K562 (cell line): ENCODE measurements around the gene ARHGAP33. TPM values are rescaled to one million over a fixed set of nuclear protein-coding genes. Genes with fewer than 3 reads are reported as not detected.

Experiments used
- ATAC-seq: fragments of 200-7000 bp; cut with Tn5 transposase; 3 replicates; pipeline ENCODE4 v1.9.1; 2020; ENCODE audit warnings: moderate library complexity
- BruUV-seq: library from RNA; stranded (reverse); fragments of 400-500 nt; replicated peaks from 2 replicates; lab custom pipeline; 2021; lab: Mats Ljungman, UMichigan
- CTCF ChIA-PET: fragments of 300-600 bp; formaldehyde crosslinking; extraction: SDS; loops from one replicate; lab custom pipeline; 2021; ENCODE audit warnings: low intra/inter-chr PET ratio; lab: Yijun Ruan, JAX
- POLR2A ChIA-PET: fragments of 300-600, 350-650 bp; sonication (Branson Sonifier 250); formaldehyde crosslinking; extraction: SDS; loops from one replicate; lab custom pipeline; 2021; ENCODE audit warnings: antibody characterized with exemption, inconsistent platforms; lab: Yijun Ruan, JAX
- DNase-seq, 4 experiments: peaks; one replicate each; pipeline versions ENCODE4 v3.0.0 to v3.0.0-alpha.2; 2011 to 2018; ENCODE audit warnings: low spot score in 3 of 4, mixed read lengths in 3 of 4; ENCODE audit errors: extremely low read depth in 1 of 4
- FAIRE-seq: peaks from 2 replicates; lab custom pipeline; 2011; peaks lifted over from hg19 to GRCh38; lab: Jason Lieb, UNC
- H2AFZ ChIP-seq: 2 replicates; pipeline ENCODE4 v1.6.0; 2011; ENCODE audit warnings: low read depth, low read length, control low read depth, inconsistent platforms
- H3K27ac ChIP-seq: fragments of 200-600 bp; 3 replicates; pipeline ENCODE4 v1.8.0; 2011; ENCODE audit warnings: low read depth, mild to moderate bottlenecking, control low read depth, inconsistent platforms, low read length, moderate library complexity, mixed read lengths; ENCODE audit errors: extremely low read depth
- H3K27me3 ChIP-seq, 2 experiments: fragments of 300-600 bp in 1 of 2; 2 replicates in 1 of 2; 3 replicates in 1 of 2; pipeline versions ENCODE4 v1.6.0 to v1.8.0; 2011; ENCODE audit warnings: inconsistent platforms in 2 of 2, low read length in 2 of 2, mild to moderate bottlenecking in 1 of 2, mixed read lengths in 1 of 2, moderate library complexity in 1 of 2; ENCODE audit not compliant: control insufficient read depth in 2 of 2, insufficient read depth in 2 of 2
- H3K36me3 ChIP-seq: fragments of 300-600 bp; 3 replicates; pipeline ENCODE4 v1.8.0; 2011; ENCODE audit warnings: mild to moderate bottlenecking, low read length, inconsistent platforms; ENCODE audit not compliant: control insufficient read depth, insufficient read depth
- H3K4me1 ChIP-seq, 2 experiments: fragments of 200-600 bp in 1 of 2; replicated peaks in 1 of 2; 2 replicates in 1 of 2; 3 replicates in 1 of 2; pipeline versions ENCODE4 v1.5.1 to v1.8.0; 2011; ENCODE audit warnings: inconsistent platforms in 2 of 2, low read length in 2 of 2, mild to moderate bottlenecking in 1 of 2, mixed read lengths in 1 of 2, moderate library complexity in 1 of 2; ENCODE audit not compliant: control insufficient read depth in 2 of 2, insufficient read depth in 2 of 2
- H3K4me2 ChIP-seq: 2 replicates; pipeline ENCODE4 v1.6.1; 2011; ENCODE audit warnings: low read length, control low read depth, inconsistent platforms, mixed read lengths; ENCODE audit not compliant: insufficient read depth
- H3K4me3 ChIP-seq: fragments of 200-600 bp; sonication (generic), shearing (Covaris generic); 2 replicates; pipeline ENCODE4 v1.5.1; 2016; ENCODE audit warnings: control low read depth, inconsistent platforms
- H3K79me2 ChIP-seq: fragments of 200-600 bp; 3 replicates; pipeline ENCODE4 v1.8.0; 2011; ENCODE audit warnings: low read length, inconsistent platforms; ENCODE audit not compliant: control insufficient read depth, insufficient read depth
- H3K9ac ChIP-seq, 2 experiments: 2 replicates each; pipeline versions ENCODE4 v1.6.0 to v1.6.1; 2011; ENCODE audit warnings: low read depth in 2 of 2, low read length in 2 of 2, control low read depth in 1 of 2, inconsistent platforms in 1 of 2, mild to moderate bottlenecking in 1 of 2, mixed read lengths in 1 of 2; ENCODE audit not compliant: insufficient read depth in 1 of 2
- H3K9me1 ChIP-seq: one replicate; pipeline ENCODE4 v1.6.0; 2011; ENCODE audit warnings: inconsistent platforms, mild to moderate bottlenecking, low read length, moderate library complexity; ENCODE audit not compliant: control insufficient read depth, insufficient read depth
- H3K9me3 ChIP-seq: replicated peaks from 2 replicates; pipeline ENCODE4 v1.5.1; 2011; ENCODE audit warnings: low read depth, low read length, inconsistent platforms; ENCODE audit not compliant: control insufficient read depth, insufficient read depth
- H4K20me1 ChIP-seq: replicated peaks from 2 replicates; pipeline ENCODE4 v1.6.1; 2011; ENCODE audit warnings: low read length, inconsistent platforms, mixed read lengths; ENCODE audit not compliant: control insufficient read depth, insufficient read depth
- ATF1 ChIP-seq, 2 experiments: fragments of 450-650 bp in 1 of 2; IDR thresholded peaks; 2 replicates each; pipeline ENCODE4 v1.6.1; 2016; ENCODE audit warnings: missing compliant biosample characterization in 1 of 2, missing genetic modification characterization in 1 of 2
- EP300 ChIP-seq: IDR thresholded peaks from 2 replicates; pipeline ENCODE4 v1.6.1; 2012; ENCODE audit warnings: low read length, improper control_type of control experiment
- PHTF2 ChIP-seq: fragments of 250-450 bp; sonication (Bioruptor Pico); IDR thresholded peaks from 2 replicates; pipeline ENCODE4 v1.5.0; 2021; ENCODE audit warnings: mild to moderate bottlenecking
- PRMT5 ChIP-seq: sonication (generic); formaldehyde crosslinking; IDR thresholded peaks from 2 replicates; pipeline ENCODE4 v1.5.0; 2020; ENCODE audit warnings: missing genetic modification reagents
- STAG1 ChIP-seq: sonication (generic); formaldehyde crosslinking; IDR thresholded peaks from 2 replicates; pipeline ENCODE4 v1.5.0; 2020; ENCODE audit warnings: missing genetic modification reagents, borderline replicate concordance
- TCF7 ChIP-seq: sonication (generic); IDR thresholded peaks from 2 replicates; pipeline ENCODE4 v1.6.1; 2016; ENCODE audit warnings: antibody characterized with exemption, borderline replicate concordance
- TFAM ChIP-seq: fragments of 250-450 bp; sonication (Bioruptor Pico); conservative IDR thresholded peaks from 2 replicates; pipeline ENCODE4 v1.5.0; 2021; ENCODE audit warnings: mild to moderate bottlenecking, moderate library complexity
- ZNF444 ChIP-seq: fragments of 250-450 bp; sonication (Bioruptor Pico); IDR thresholded peaks from 2 replicates; pipeline ENCODE4 v1.4.0; 2020; ENCODE audit warnings: mild to moderate bottlenecking, moderate library complexity
- WGBS: fragments of 100-300 bp; shearing (Covaris generic); methylation state at CpG from one replicate; pipeline ENCODE4 v1.1.6; 2016; ENCODE audit warnings: low coverage, mixed read lengths; ENCODE audit not compliant: insufficient coverage; ENCODE audit errors: missing lambda C conversion rate; 5-methylcytosine and 5-hydroxymethylcytosine counted together
- in situ Hi-C: fragments of 300-500 bp; cut with MboI; formaldehyde crosslinking; loops from 4 replicates; pipeline ENCODE4 v1.15.0; 2018; ENCODE audit warnings: inconsistent platforms, mixed read lengths
- intact Hi-C: fragments of 100-400 bp; cut with micrococcal nuclease; formaldehyde crosslinking; loops from 2 replicates; pipeline ENCODE4 v1.14.2; 2022
- polyA plus RNA-seq, 8 experiments: library from polyadenylated mRNA; depleted of rRNA in 4 of 8; stranded (reverse) in 5 of 8; unstranded in 3 of 8; fragments of >200 nt; fragmentation: Nextera tagmentation in 2 of 8; fragmentation: Illumina TruSeq in 1 of 8; extraction: Ambion mirVana in 2 of 8; extraction: Trizol in 1 of 8; gene quantifications; 2 replicates each; pipeline versions ENCODE4 v1.2.1 to v1.2.3, GENCODE V29; 2011 to 2014; ENCODE audit warnings: inconsistent platforms in 1 of 8, missing spikeins in 1 of 8
- total RNA-seq, 7 experiments: library from RNA; depleted of rRNA in 6 of 7; stranded (reverse); fragments of >200 nt in 6 of 7; fragmentation: Illumina TruSeq in 2 of 7; extraction: Trizol in 2 of 7; gene quantifications; 2 replicates each; pipeline versions ENCODE4 v1.2.1 to v1.2.3, GENCODE V29; 2011 to 2021; ENCODE audit warnings: low replicate concordance in 1 of 7
- TF ChIP-seq, protein P1 (sequence below), 2 experiments: fragments of 450-650 bp; IDR thresholded peaks; 2 replicates each; pipeline ENCODE4 v1.6.1; 2018; ENCODE audit warnings: mild to moderate bottlenecking in 2 of 2, low read depth in 1 of 2; ENCODE audit not compliant: partially characterized antibody in 2 of 2

ARHGAP33 gene
- total and polyA plus RNA-seq, 9 of the 15 experiments (the other 6 are each of a cell fraction or from before 2014, with no cell fraction given) = 0.06 to 26.6 (median 1.6) TPM; not detected in 1

DNA sequence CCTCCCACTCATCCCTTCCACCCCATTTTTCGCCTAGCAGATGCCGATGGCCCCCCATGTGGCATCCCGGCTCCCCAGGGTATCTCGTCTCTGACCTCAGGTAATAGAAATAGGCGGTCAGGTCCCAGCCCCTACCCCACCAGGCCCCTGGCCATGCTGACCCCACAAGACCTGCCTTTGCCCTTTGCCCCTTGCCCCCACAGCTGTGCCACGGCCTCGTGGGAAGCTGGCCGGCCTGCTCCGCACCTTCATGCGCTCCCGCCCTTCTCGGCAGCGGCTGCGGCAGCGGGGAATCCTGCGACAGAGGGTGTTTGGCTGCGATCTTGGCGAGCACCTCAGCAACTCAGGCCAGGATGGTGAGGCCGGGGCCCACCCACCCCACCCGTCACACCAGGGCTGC is 5.4 kb downstream of the ARHGAP33 start:
- 94% methylated on average over 5 of the region's 20 CpGs for WGBS
- Histone ChIP-seq H3K4me1 (peaks cover 5 to 37% of the 10 kb centered on the region in 2 experiments; a peak in 4 of 5 replicates), H3K79me2 (peaks cover 5% of the 10 kb centered on the region; the same call in 1 of the 3 replicates), H4K20me1 (no peaks in the 10 kb centered on the region), H2AFZ (no peak overlapping the region), H3K9me3 (no peaks in the 10 kb centered on the region), H3K9me1 (no peaks in the 10 kb centered on the region), H3K27me3 (no peaks in the 10 kb centered on the region), H3K9ac (peak overlapping the region in 1 of 2 experiments; percentile 26; a peak in 1 of 4 replicates), H3K36me3 (peaks cover 24% of the 10 kb centered on the region; the same call in 2 of the 3 replicates), H3K4me2 (no peak overlapping the region), H3K4me3 (no peak overlapping the region), H3K27ac (no peak overlapping the region)
- in situ Hi-C loops = no loop called here
- no TSS peak for BruUV-seq
- POLR2A ChIA-PET = no interaction called here
- no peak for DNase-seq
- intact Hi-C loops = no loop called here
- CTCF ChIA-PET = no interaction called here
- no peak for FAIRE-seq
- no peak for TF ChIP-seq STAG1
- TF ChIP-seq, protein P1, sequence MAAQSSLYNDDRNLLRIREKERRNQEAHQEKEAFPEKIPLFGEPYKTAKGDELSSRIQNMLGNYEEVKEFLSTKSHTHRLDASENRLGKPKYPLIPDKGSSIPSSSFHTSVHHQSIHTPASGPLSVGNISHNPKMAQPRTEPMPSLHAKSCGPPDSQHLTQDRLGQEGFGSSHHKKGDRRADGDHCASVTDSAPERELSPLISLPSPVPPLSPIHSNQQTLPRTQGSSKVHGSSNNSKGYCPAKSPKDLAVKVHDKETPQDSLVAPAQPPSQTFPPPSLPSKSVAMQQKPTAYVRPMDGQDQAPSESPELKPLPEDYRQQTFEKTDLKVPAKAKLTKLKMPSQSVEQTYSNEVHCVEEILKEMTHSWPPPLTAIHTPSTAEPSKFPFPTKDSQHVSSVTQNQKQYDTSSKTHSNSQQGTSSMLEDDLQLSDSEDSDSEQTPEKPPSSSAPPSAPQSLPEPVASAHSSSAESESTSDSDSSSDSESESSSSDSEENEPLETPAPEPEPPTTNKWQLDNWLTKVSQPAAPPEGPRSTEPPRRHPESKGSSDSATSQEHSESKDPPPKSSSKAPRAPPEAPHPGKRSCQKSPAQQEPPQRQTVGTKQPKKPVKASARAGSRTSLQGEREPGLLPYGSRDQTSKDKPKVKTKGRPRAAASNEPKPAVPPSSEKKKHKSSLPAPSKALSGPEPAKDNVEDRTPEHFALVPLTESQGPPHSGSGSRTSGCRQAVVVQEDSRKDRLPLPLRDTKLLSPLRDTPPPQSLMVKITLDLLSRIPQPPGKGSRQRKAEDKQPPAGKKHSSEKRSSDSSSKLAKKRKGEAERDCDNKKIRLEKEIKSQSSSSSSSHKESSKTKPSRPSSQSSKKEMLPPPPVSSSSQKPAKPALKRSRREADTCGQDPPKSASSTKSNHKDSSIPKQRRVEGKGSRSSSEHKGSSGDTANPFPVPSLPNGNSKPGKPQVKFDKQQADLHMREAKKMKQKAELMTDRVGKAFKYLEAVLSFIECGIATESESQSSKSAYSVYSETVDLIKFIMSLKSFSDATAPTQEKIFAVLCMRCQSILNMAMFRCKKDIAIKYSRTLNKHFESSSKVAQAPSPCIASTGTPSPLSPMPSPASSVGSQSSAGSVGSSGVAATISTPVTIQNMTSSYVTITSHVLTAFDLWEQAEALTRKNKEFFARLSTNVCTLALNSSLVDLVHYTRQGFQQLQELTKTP (IDR thresholded peaks at IDR 0.05; ENCODE audit: low read depth in 1 of 2, partially characterized antibody in 2 of 2) = no peak
- no peak for TF ChIP-seq ATF1 (CRISPR knock-in tag; IDR thresholded peaks at IDR 0.05)
- TF ChIP-seq ATF1 (tag; IDR thresholded peaks at IDR 0.05) = no peak
- TF ChIP-seq PHTF2 = no peak
- TF ChIP-seq TFAM (CRISPR knock-in tag) = no peak
- TF ChIP-seq ZNF444 (CRISPR knock-in tag) = no peak
- TF ChIP-seq EP300 = no peak
- TF ChIP-seq PRMT5 = no peak
- TF ChIP-seq TCF7 = no peak
- no peak for ATAC-seq
